ENCODE data around the gene TMPRSS7. TPM values are rescaled to one million over a fixed set of nuclear protein-coding genes. Genes with fewer than 3 reads are reported as not detected.

The TMPRSS7 gene
- polyA plus RNA-seq, 1 donor (not counting 4 experiments of a cell fraction or from before 2014, with no cell fraction given): 0.18 TPM

DNA sequence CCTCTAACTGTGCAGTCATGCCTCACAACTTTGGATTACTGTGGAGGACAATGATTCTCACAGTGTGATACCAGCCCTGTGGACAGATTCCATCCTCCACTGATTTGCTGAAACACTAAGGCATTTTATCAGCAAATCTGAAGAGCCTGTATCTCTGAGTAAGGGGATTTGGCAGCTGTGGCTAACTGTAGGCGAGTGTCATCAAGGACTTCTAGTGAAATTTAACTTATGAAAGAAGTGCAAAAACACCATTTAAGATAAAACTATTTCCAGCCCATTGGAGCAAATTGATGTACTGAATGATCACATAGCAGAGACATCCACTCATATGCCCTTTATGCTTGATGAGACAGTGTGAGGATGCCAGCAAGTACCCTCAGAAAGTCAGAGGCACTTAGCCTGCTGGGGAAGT, 13.9 kb upstream of the TMPRSS7 start:
- FAIRE-seq: no peak
- Histone ChIP-seq H3K9me1 (ENCODE audit: control insufficient read depth, extremely low read depth, insufficient read depth, low read length) (no peaks in the 10 kb centered on the region), H3K9me3 (ENCODE audit: control insufficient read depth, low read depth, low read length) (no peaks in the 10 kb centered on the region)

DNA sequence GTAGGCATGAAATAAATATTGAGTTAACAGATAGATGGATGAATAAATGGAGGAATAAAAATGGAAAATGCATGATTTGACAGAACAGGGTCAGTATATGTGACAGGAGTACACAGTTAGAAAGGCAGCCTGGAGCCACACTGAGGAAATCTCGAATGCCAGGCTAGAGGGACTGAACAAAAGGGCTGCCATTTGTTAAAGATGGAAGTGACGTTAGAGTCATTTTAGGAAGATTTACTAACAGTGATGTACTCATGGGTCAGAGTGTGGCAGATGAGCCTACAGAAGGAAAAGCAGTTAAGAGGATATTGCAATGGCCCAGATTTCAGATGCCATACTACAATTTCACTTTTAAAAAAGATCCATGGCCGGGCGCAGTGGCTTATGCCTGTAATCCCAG, 7.4 kb upstream of the TMPRSS7 start:
- Histone ChIP-seq H3K4me3 (ENCODE audit: control insufficient read depth in 2 of 3, extremely low read depth in 1 of 3, insufficient read depth in 2 of 3, low read depth in 1 of 3, low read length in 3 of 3) (no peak overlapping the region), H3K9ac (ENCODE audit: control insufficient read depth, extremely low read depth, insufficient read depth, low read length) (no peak overlapping the region), H3K27me3 (ENCODE audit: control insufficient read depth, extremely low read depth, insufficient read depth, low read length) (no peaks in the 10 kb centered on the region), H3K4me1 (ENCODE audit: control insufficient read depth, extremely low read depth, insufficient read depth, low read length) (no peaks in the 10 kb centered on the region), H3K36me3 (ENCODE audit: control insufficient read depth in 2 of 2, extremely low read depth in 1 of 2, insufficient read depth in 2 of 2, low read length in 2 of 2) (no peaks in the 10 kb centered on the region), H3K9me3 (ENCODE audit: control insufficient read depth, low read depth, low read length) (no peaks in the 10 kb centered on the region), H3K9me1 (ENCODE audit: control insufficient read depth, extremely low read depth, insufficient read depth, low read length) (no peaks in the 10 kb centered on the region), H4K20me1 (ENCODE audit: control insufficient read depth, extremely low read depth, insufficient read depth, low read length) (no peaks in the 10 kb centered on the region), H3K4me2 (ENCODE audit: control insufficient read depth, extremely low read depth, insufficient read depth, low read depth, low read length) (no peak overlapping the region), H2AFZ (ENCODE audit: control insufficient read depth, low read length) (no peak overlapping the region), H3K27ac (ENCODE audit: control insufficient read depth, insufficient read depth, low read length) (no peak overlapping the region), H3K79me2 (ENCODE audit: control insufficient read depth, insufficient read depth, low read length) (no peaks in the 10 kb centered on the region)
- DNase-seq (ENCODE audit: low read depth, low spot score) (no peak), FAIRE-seq (no peak)
- TF ChIP-seq, protein P1, sequence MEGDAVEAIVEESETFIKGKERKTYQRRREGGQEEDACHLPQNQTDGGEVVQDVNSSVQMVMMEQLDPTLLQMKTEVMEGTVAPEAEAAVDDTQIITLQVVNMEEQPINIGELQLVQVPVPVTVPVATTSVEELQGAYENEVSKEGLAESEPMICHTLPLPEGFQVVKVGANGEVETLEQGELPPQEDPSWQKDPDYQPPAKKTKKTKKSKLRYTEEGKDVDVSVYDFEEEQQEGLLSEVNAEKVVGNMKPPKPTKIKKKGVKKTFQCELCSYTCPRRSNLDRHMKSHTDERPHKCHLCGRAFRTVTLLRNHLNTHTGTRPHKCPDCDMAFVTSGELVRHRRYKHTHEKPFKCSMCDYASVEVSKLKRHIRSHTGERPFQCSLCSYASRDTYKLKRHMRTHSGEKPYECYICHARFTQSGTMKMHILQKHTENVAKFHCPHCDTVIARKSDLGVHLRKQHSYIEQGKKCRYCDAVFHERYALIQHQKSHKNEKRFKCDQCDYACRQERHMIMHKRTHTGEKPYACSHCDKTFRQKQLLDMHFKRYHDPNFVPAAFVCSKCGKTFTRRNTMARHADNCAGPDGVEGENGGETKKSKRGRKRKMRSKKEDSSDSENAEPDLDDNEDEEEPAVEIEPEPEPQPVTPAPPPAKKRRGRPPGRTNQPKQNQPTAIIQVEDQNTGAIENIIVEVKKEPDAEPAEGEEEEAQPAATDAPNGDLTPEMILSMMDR (optimal IDR thresholded peaks at IDR 0.05 in 1 of 3, IDR thresholded peaks at IDR 0.05 in 1 of 3, conservative IDR thresholded peaks at IDR 0.05 in 1 of 3; ENCODE audit: extremely low read depth in 1 of 3, insufficient read depth in 2 of 3, low read length in 3 of 3): no peak
- TF ChIP-seq EZH2 (IDR thresholded peaks at IDR 0.05; ENCODE audit: low read length): no peak
- dilution Hi-C loops (cut with MboI; ENCODE audit: extremely low pct_ligation_motif_present, low sequenced_read_pairs): no loop called here

More for the DNA sequence above, 13.9 kb upstream of the TMPRSS7 start:
- Histone ChIP-seq H3K4me1 (ENCODE audit: control insufficient read depth, extremely low read depth, insufficient read depth, low read length) (no peaks in the 10 kb centered on the region), H2AFZ (ENCODE audit: control insufficient read depth, low read length) (no peak overlapping the region), H3K27ac (ENCODE audit: control insufficient read depth, insufficient read depth, low read length) (no peak overlapping the region), H3K4me2 (ENCODE audit: control insufficient read depth, extremely low read depth, insufficient read depth, low read depth, low read length) (no peak overlapping the region), H3K36me3 (ENCODE audit: control insufficient read depth in 2 of 2, extremely low read depth in 1 of 2, insufficient read depth in 2 of 2, low read length in 2 of 2) (no peaks in the 10 kb centered on the region), H3K4me3 (ENCODE audit: control insufficient read depth in 2 of 3, extremely low read depth in 1 of 3, insufficient read depth in 2 of 3, low read depth in 1 of 3, low read length in 3 of 3) (no peak overlapping the region), H3K9ac (ENCODE audit: control insufficient read depth, extremely low read depth, insufficient read depth, low read length) (no peak overlapping the region), H3K79me2 (ENCODE audit: control insufficient read depth, insufficient read depth, low read length) (no peaks in the 10 kb centered on the region), H4K20me1 (ENCODE audit: control insufficient read depth, extremely low read depth, insufficient read depth, low read length) (no peaks in the 10 kb centered on the region), H3K27me3 (ENCODE audit: control insufficient read depth, extremely low read depth, insufficient read depth, low read length) (no peaks in the 10 kb centered on the region)
- DNase-seq (ENCODE audit: low read depth, low spot score): no peak
- TF ChIP-seq, protein P1 (optimal IDR thresholded peaks at IDR 0.05 in 1 of 3, IDR thresholded peaks at IDR 0.05 in 1 of 3, conservative IDR thresholded peaks at IDR 0.05 in 1 of 3; ENCODE audit: extremely low read depth in 1 of 3, insufficient read depth in 2 of 3, low read length in 3 of 3): no peak
- TF ChIP-seq EZH2 (IDR thresholded peaks at IDR 0.05; ENCODE audit: low read length): no peak
- dilution Hi-C loops (cut with MboI; ENCODE audit: extremely low pct_ligation_motif_present, low sequenced_read_pairs): no loop called here
